HG02885 (cell line): ENCODE data around the gene EIF5.

Source experiments
- ATAC-seq: cut with Tn5 transposase; IDR thresholded peaks from one replicate; pipeline ENCODE4 v1.9.1; 2021; ENCODE audit warnings: mild to moderate bottlenecking; ENCODE audit not compliant: unreplicated experiment, poor library complexity

The EIF5 gene

DNA sequence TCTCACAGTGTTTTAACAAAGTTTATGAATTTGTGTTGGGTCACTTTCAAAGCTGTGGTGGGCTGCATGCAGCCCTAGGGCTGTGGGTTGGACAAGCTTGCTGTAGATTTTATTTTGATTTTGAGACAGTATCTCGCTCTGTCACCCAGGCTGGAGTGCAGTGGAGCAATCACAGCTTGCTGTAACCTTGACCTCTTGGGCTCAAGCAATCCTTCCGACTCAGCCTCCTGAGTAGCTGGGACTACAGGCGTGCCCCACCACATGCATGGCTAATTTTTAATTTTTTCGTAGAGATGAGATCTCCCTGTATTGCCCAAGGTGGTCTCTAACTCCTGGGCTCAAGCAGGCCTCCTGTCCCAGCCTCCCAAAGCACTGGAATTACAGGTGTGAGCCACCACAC lies 56.6 kb downstream of the EIF5 start:
- ATAC-seq, result no peak

GRCh38 chr14:103391048-103391447 lies 57.0 kb downstream of the EIF5 start:
- ATAC-seq, result no peak

- no peak for ATAC-seq
These were observed 58.1 kb downstream of the EIF5 start for GRCh38 chr14:103392106-103392505.

- ATAC-seq, result no peak
These were observed 58.5 kb downstream of the EIF5 start for GRCh38 chr14:103392572-103392971.

DNA sequence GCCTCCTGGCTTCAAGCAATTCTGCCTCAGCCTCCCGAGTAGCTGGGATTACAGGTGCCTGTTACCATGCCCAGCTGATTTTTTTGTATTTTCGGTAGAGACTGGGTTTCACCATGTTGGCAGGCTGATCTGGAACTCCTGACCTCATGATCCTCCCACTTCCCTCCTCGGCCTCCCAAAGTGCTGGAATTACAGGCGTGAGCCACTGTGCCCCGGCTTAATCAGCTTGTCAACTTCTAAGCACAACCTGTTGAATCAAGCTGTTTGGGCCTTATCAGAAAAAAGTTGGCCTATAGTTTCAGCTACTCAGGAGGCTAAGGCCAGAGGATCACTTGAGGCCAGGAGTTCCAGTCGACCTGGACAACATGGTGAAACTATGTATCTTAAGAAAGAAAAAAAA lies 59.0 kb downstream of the EIF5 start:
- no peak for ATAC-seq

GRCh38 chr14:103393676-103394626 lies 59.9 kb downstream of the EIF5 start:
- no peak for ATAC-seq
